HEK293T (cell line): Measurements from ENCODE around the gene SCRN1.

Experiments
- CTBP1 ChIP-seq: fragments of 450-650 bp; IDR thresholded peaks from 2 replicates; pipeline ENCODE4 v1.6.1; 2016; ENCODE audit warnings: borderline replicate concordance
- FOXK2 ChIP-seq: fragments of 450-650 bp; IDR thresholded peaks from 2 replicates; pipeline ENCODE4 v1.6.1; 2016; ENCODE audit warnings: mild to moderate bottlenecking
- FOXM1 ChIP-seq: fragments of 450-650 bp; IDR thresholded peaks from 2 replicates; pipeline ENCODE4 v1.6.1; 2017; ENCODE audit warnings: mild to moderate bottlenecking, borderline replicate concordance
- HDGF ChIP-seq: fragments of 450-650 bp; IDR thresholded peaks from 2 replicates; pipeline ENCODE4 v1.6.1; 2017; ENCODE audit warnings: antibody characterized with exemption, borderline replicate concordance
- L3MBTL2 ChIP-seq: fragments of 450-650 bp; conservative IDR thresholded peaks from 2 replicates; pipeline ENCODE4 v1.6.1; 2016; ENCODE audit warnings: mild to moderate bottlenecking
- NFRKB ChIP-seq: fragments of 450-650 bp; IDR thresholded peaks from 2 replicates; pipeline ENCODE4 v1.6.1; 2016; ENCODE audit warnings: mild to moderate bottlenecking, moderate library complexity
- SP1 ChIP-seq: fragments of 450-650 bp; IDR thresholded peaks from 2 replicates; pipeline ENCODE4 v1.6.1; 2017
- TARDBP ChIP-seq: fragments of 450-650 bp; IDR thresholded peaks from 2 replicates; pipeline ENCODE4 v1.6.1; 2016
- TF ChIP-seq, protein P1 (sequence below): fragments of 450-650 bp; IDR thresholded peaks from 2 replicates; pipeline ENCODE4 v1.6.1; 2016

DNA sequence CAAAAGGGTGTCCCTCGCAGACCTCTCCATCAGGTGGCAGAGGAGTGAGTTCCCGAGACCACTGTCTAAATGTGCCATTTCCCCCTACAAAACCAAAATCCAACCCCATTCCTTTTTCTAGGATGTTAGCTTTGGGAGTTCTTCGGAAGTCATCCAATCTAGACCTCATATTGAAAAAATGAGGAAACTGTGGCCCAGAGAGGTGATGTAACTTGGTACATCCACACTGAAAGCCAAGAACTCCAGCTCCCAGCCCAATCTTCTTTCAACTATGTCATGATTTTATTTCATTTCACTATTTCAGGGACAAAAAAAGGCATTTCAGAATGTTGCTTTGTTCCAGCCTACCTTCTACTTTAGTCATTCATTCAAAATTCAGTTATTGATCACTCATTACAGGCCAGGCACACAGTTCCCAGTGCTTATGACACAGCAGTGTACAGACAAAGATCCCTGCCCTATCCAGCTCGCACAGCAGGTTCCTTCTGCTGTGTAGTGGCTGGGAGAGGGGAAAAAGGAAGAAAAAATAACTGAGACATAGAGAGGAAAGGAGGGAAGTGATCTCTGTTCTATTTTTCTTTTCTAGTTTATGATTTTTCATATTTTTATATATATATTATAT is 35.8 kb downstream of the SCRN1 start:
- TF ChIP-seq FOXM1 (no peak), NFRKB (no peak), SP1 (no peak), FOXK2 (no peak), L3MBTL2 (no peak), TARDBP (no peak), CTBP1 (no peak), HDGF (no peak)
- TF ChIP-seq, protein P1, sequence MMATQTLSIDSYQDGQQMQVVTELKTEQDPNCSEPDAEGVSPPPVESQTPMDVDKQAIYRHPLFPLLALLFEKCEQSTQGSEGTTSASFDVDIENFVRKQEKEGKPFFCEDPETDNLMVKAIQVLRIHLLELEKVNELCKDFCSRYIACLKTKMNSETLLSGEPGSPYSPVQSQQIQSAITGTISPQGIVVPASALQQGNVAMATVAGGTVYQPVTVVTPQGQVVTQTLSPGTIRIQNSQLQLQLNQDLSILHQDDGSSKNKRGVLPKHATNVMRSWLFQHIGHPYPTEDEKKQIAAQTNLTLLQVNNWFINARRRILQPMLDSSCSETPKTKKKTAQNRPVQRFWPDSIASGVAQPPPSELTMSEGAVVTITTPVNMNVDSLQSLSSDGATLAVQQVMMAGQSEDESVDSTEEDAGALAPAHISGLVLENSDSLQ: no peak
